ENCODE data around the gene CCT8.
A peak's percentile ranks its signal among the peaks of the same experiment; 100 is the strongest.
"Not testable (repeated sequence)": the region's sequence is repeated elsewhere in the genome, so short reads cannot be mapped to it uniquely, and the experiment has no call there.

Gene CCT8

GRCh38 chr21:29080454-29080941, 7.0 kb upstream of the CCT8 start:
- no peak overlapping the region for H3K4me3 ChIP-seq (ENCODE audit: low read depth, low read length)
- DNase-seq (ENCODE audit: low read depth) = no peak
- no peak for TF ChIP-seq CTCF (IDR thresholded peaks at IDR 0.05; ENCODE audit: low read depth, low read length)
- TF ChIP-seq POLR2A (IDR thresholded peaks at IDR 0.05; ENCODE audit: extremely low read depth, insufficient read length) = no peak
- no peak for TF ChIP-seq MAX (IDR thresholded peaks at IDR 0.05; ENCODE audit: low read depth, low read length)
- no peak for TF ChIP-seq MYC (IDR thresholded peaks at IDR 0.05; ENCODE audit: low read depth, low read length)

GRCh38 chr21:29078869-29079767, 5.7 kb upstream of the CCT8 start:
- no peak for TF ChIP-seq MYC (IDR thresholded peaks at IDR 0.05; ENCODE audit: low read depth, low read length)
- no peak for TF ChIP-seq CTCF (IDR thresholded peaks at IDR 0.05; ENCODE audit: low read depth, low read length)
- no peak for TF ChIP-seq MAX (IDR thresholded peaks at IDR 0.05; ENCODE audit: low read depth, low read length)
- TF ChIP-seq POLR2A (IDR thresholded peaks at IDR 0.05; ENCODE audit: extremely low read depth, insufficient read length) = no peak
- H3K4me3 ChIP-seq (ENCODE audit: low read depth, low read length) = no peak overlapping the region
- DNase-seq (ENCODE audit: low read depth) = peak; percentile 76

- no peak for DNase-seq (ENCODE audit: low read depth)
- no peak overlapping the region for H3K4me3 ChIP-seq (ENCODE audit: low read depth, low read length)
- TF ChIP-seq CTCF (IDR thresholded peaks at IDR 0.05; ENCODE audit: low read depth, low read length) (no peak), MYC (IDR thresholded peaks at IDR 0.05; ENCODE audit: low read depth, low read length) (no peak), MAX (IDR thresholded peaks at IDR 0.05; ENCODE audit: low read depth, low read length) (no peak), POLR2A (IDR thresholded peaks at IDR 0.05; ENCODE audit: extremely low read depth, insufficient read length) (no peak)
Observed at GRCh38 chr21:29077651-29078090, 4.2 kb upstream of the CCT8 start.

- not testable (repeated sequence) for H3K4me3 ChIP-seq (ENCODE audit: low read depth, low read length)
- DNase-seq (ENCODE audit: low read depth) = peak; percentile 22
Observed at GRCh38 chr21:29076731-29077640, 3.5 kb upstream of the CCT8 start.

- no peak for DNase-seq (ENCODE audit: low read depth)
- TF ChIP-seq POLR2A (IDR thresholded peaks at IDR 0.05; ENCODE audit: extremely low read depth, insufficient read length) = no peak
- H3K4me3 ChIP-seq (ENCODE audit: low read depth, low read length) = no peak overlapping the region
Observed at GRCh38 chr21:29075706-29076466, 2.4 kb upstream of the CCT8 start.

GRCh38 chr21:29074783-29075182, 1.3 kb upstream of the CCT8 start:
- DNase-seq (ENCODE audit: low read depth) = no peak
- no peak overlapping the region for H3K4me3 ChIP-seq (ENCODE audit: low read depth, low read length)
- no peak for TF ChIP-seq CTCF (IDR thresholded peaks at IDR 0.05; ENCODE audit: low read depth, low read length)
- no peak for TF ChIP-seq MYC (IDR thresholded peaks at IDR 0.05; ENCODE audit: low read depth, low read length)
- TF ChIP-seq POLR2A (IDR thresholded peaks at IDR 0.05; ENCODE audit: extremely low read depth, insufficient read length) = no peak
- TF ChIP-seq MAX (IDR thresholded peaks at IDR 0.05; ENCODE audit: low read depth, low read length) = no peak

Measured in NB4 (cell line).